Measurements from ENCODE around the gene FZD7. TPM values are rescaled to one million over a fixed set of nuclear protein-coding genes. Genes with fewer than 3 reads are reported as not detected.

Gene FZD7
- total and polyA plus RNA-seq, 7 donors: 1.8 to 32.1 (median 9.5) TPM

DNA sequence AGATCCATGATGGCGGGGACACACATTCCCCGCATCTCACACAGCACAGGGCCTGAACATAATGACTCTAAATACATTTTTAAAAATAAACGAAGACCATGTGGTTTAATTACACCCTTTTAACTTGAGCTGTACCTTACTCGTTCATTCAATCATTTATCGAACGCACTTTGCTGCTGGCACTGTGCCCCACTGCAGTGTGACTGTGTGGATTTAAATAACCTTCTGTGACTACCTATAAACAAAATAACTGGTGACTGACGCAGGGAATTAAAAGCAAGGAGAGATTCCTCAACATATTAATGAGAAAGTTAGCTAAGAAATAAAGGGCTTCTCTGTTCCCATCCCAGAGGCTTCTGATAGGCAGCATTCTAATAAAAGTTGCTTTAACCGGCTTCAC lies 10.9 kb upstream of the FZD7 start:
- Histone ChIP-seq H3K4me3 (no peak overlapping the region), H3K27ac (peak overlapping the region; percentile 66), H3K9me3 (no peaks in the 10 kb centered on the region), H3K27me3 (ENCODE audit: insufficient read depth in 3 of 3, low read length in 2 of 3) (no peaks in the 10 kb centered on the region), H3K36me3 (ENCODE audit: insufficient read depth in 1 of 2, low read depth in 1 of 2) (no peaks in the 10 kb centered on the region), H3K4me1 (peaks cover 33% of the 10 kb centered on the region)
- intact Hi-C loops (cut with DNase I): no loop called here
- 47 to 56% (median 52%) methylated on average over 8 of the region's 8 CpGs for WGBS, 3 donors
- TF ChIP-seq, protein P1, sequence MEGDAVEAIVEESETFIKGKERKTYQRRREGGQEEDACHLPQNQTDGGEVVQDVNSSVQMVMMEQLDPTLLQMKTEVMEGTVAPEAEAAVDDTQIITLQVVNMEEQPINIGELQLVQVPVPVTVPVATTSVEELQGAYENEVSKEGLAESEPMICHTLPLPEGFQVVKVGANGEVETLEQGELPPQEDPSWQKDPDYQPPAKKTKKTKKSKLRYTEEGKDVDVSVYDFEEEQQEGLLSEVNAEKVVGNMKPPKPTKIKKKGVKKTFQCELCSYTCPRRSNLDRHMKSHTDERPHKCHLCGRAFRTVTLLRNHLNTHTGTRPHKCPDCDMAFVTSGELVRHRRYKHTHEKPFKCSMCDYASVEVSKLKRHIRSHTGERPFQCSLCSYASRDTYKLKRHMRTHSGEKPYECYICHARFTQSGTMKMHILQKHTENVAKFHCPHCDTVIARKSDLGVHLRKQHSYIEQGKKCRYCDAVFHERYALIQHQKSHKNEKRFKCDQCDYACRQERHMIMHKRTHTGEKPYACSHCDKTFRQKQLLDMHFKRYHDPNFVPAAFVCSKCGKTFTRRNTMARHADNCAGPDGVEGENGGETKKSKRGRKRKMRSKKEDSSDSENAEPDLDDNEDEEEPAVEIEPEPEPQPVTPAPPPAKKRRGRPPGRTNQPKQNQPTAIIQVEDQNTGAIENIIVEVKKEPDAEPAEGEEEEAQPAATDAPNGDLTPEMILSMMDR (IDR thresholded peaks at IDR 0.05): no peak
- peak in 1 of 2 donors; percentile 61 for DNase-seq
- ATAC-seq: peak in 3 of 4 donors; percentile 29 to 53 (median 38)

DNA sequence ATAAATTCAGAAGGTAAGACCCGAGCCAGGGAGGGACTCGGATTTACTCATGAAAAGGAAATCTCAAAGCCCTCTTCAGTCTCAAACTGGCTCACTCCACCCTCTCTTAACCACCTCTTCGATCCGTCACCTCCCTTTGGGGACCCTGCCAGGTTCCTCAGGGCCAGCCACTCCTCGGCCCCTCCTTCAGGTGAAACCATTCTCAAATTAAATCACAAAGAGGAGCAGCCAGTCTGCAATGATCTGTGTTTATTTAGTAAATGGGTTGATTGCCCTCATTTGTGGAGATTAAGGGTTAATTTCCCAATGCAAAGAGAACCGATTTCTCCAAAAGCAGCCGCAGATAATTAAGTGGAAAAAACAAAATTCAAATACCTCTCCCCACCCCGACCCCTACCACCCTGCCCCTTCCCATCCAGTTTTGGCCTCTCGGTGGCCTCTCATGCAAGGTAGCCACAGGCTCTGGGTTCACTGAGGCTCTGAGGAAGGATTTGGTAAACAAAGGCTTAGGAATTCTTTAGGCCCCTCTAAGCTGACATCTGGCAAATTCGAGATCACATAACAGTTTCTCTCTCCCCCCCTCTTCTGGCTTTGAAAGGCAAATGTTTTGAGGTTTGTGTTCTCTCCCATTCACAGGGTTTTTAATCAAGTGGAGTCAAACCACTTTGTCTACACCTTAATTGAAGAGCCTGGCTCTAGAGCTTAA lies 10.3 kb upstream of the FZD7 start:
- Histone ChIP-seq H3K27ac (peak overlapping the region; percentile 66), H3K27me3 (ENCODE audit: insufficient read depth in 3 of 3, low read length in 2 of 3) (no peaks in the 10 kb centered on the region), H3K4me3 (no peak overlapping the region), H3K36me3 (ENCODE audit: insufficient read depth in 1 of 2, low read depth in 1 of 2) (no peaks in the 10 kb centered on the region), H3K4me1 (peaks cover 30% of the 10 kb centered on the region), H3K9me3 (no peaks in the 10 kb centered on the region)
- intact Hi-C loops (cut with DNase I): no loop called here
- TF ChIP-seq, protein P1 (IDR thresholded peaks at IDR 0.05): no peak
- ATAC-seq (no peak), DNase-seq (no peak)
- WGBS, 3 donors: 43 to 55% (median 48%) methylated on average over 10 of the region's 10 CpGs

DNA sequence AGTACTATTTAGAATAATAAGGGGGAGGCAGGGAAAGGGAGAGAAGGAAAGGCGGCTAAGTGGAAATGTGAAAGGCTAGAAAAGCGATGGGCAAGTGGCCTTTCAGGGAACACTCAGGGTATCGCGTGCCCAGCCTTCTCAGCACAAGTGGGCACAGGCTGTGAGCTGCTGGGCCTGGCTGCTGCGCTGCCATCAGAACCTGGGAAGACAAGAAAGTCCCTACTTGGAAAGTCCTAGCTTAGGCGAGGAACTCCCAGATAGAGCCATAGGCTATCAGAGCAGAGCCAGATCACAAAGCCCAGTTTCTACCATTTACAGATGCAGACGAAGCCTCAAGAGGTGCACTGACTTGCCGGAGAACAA lies 9.8 kb upstream of the FZD7 start:
- H3K27ac ChIP-seq: peak overlapping the region; percentile 66
- peaks cover 25% of the 10 kb centered on the region for H3K4me1 ChIP-seq
- no peak overlapping the region for H3K4me3 ChIP-seq
- no peaks in the 10 kb centered on the region for H3K9me3 ChIP-seq
- no peaks in the 10 kb centered on the region for H3K36me3 ChIP-seq (ENCODE audit: insufficient read depth in 1 of 2, low read depth in 1 of 2)
- H3K27me3 ChIP-seq (ENCODE audit: insufficient read depth in 3 of 3, low read length in 2 of 3): no peaks in the 10 kb centered on the region
- no peak for DNase-seq
- ATAC-seq: no peak
- intact Hi-C loops (cut with DNase I): no loop called here
- WGBS, 3 donors: 82 to 91% (median 90%) methylated on average over 8 of the region's 8 CpGs
- TF ChIP-seq, protein P1 (IDR thresholded peaks at IDR 0.05): no peak

DNA sequence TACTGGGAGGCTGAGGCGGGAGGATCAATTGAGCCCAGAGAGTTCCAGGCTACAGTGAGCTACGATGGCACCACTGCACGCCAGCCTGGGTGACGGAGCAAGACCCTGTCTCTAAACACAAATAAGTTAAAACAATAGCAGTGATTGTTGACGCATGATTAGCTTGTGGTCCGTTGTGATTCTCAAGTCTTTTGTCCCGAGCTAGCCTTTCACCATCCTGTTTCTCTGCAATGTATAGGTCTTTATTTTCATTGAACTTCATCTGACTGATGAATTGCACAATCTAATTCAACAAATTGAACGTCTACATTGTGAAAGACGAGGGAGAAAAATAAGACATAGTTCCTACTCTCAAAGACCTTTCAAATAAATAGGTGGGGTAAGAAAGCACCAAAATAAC lies 8.8 kb upstream of the FZD7 start:
- H3K27ac ChIP-seq: no peak overlapping the region
- DNase-seq: no peak
- no peaks in the 10 kb centered on the region for H3K27me3 ChIP-seq (ENCODE audit: insufficient read depth in 3 of 3, low read length in 2 of 3)
- no peaks in the 10 kb centered on the region for H3K9me3 ChIP-seq
- TF ChIP-seq, protein P1 (IDR thresholded peaks at IDR 0.05): no peak
- 90 to 93% (median 90%) methylated on average over 9 of the region's 9 CpGs for whole genome bisulfite sequencing, 3 donors
- intact Hi-C loops (cut with DNase I): loop anchor here in 1 of 2 donors (5.0 kb wide), 1 partner anchor 138 kb away; no protein-coding TSS in a partner anchor
- H3K4me3 ChIP-seq: no peak overlapping the region
- H3K4me1 ChIP-seq: peaks cover 16% of the 10 kb centered on the region
- no peak for ATAC-seq
- H3K36me3 ChIP-seq (ENCODE audit: insufficient read depth in 1 of 2, low read depth in 1 of 2): no peaks in the 10 kb centered on the region

DNA sequence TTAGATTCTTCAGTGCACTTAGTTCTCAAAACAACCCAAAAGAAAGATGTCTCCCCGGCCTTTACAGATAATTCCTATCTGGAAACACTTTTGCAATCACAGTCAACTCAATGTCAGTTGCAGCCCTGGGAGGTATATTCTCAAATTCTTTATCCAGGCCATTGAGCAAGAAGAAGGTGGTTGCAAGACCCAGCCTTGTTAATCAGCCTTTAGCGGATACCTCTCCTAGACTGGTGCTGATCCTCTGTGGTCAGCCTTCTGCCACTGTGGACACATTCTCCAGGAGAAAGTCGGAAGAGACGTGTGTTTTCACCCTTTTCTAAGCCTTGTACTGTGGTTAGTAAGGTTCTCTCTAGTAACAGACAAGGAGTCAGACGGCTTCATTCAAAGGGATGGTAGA lies 7.8 kb upstream of the FZD7 start:
- TF ChIP-seq, protein P1 (IDR thresholded peaks at IDR 0.05): no peak
- 87 to 94% (median 88%) methylated on average over 5 of the region's 5 CpGs for WGBS, 3 donors
- Histone ChIP-seq H3K4me3 (no peak overlapping the region), H3K27ac (peak overlapping the region; percentile 50), H3K36me3 (ENCODE audit: insufficient read depth in 1 of 2, low read depth in 1 of 2) (no peaks in the 10 kb centered on the region), H3K9me3 (no peaks in the 10 kb centered on the region), H3K4me1 (peaks cover 11% of the 10 kb centered on the region), H3K27me3 (ENCODE audit: insufficient read depth in 3 of 3, low read length in 2 of 3) (no peaks in the 10 kb centered on the region)
- ATAC-seq (no peak), DNase-seq (no peak)
- intact Hi-C loops (cut with DNase I): loop anchor here in 1 of 2 donors (5.0 kb wide), 1 partner anchor 139 kb away; no protein-coding TSS in a partner anchor
